ENCODE results near the gene TWIST1. TPM values are rescaled to one million over a fixed set of nuclear protein-coding genes. Genes with fewer than 3 reads are reported as not detected.

The TWIST1 gene
- total RNA-seq, 1 experiment from 2014 or later, result 1.0 TPM

- no peaks in the 10 kb centered on the region for H3K79me2 ChIP-seq (ENCODE audit: low read depth)
- DNase-seq, result no peak
- ChIA-PET POLR2A (ENCODE audit: unreplicated experiment) (no interaction called here), CTCF (interaction anchor here (0.6 kb wide), 1 partner anchor 624 kb away, joined by 4 read pairs; no protein-coding TSS in a partner anchor)
- no peak overlapping the region for H3K27ac ChIP-seq
- no peak overlapping the region for H3K4me3 ChIP-seq
- no peaks in the 10 kb centered on the region for H3K36me3 ChIP-seq (ENCODE audit: low read depth)
- H3F3A ChIP-seq (ENCODE audit: insufficient read depth, low read depth), result 0 out of 2 replicates have a peak, but pooled peaks cover 9% of the 10 kb centered on the region
- H3K4me2 ChIP-seq, result no peak overlapping the region
- intact Hi-C loops (cut with micrococcal nuclease; ENCODE audit: unreplicated experiment), result no loop called here
- no peaks in the 10 kb centered on the region for H3K27me3 ChIP-seq (ENCODE audit: insufficient read depth, low read depth)
- H3K9me2 ChIP-seq (ENCODE audit: insufficient read depth), result no peaks in the 10 kb centered on the region
- H3K9me3 ChIP-seq (ENCODE audit: insufficient read depth, low read depth), result peaks cover 16% of the 10 kb centered on the region
- H3K4me1 ChIP-seq (replicated peaks; ENCODE audit: insufficient read depth), result peaks cover 10% of the 10 kb centered on the region
- no peak overlapping the region for H2AFZ ChIP-seq
- TF ChIP-seq CTCF (conservative IDR thresholded peaks at IDR 0.05) (no peak), EZH2 (IDR thresholded peaks at IDR 0.05; ENCODE audit: low read depth) (no peak)
- BruUV-seq (replicated peaks), result no TSS peak
- H4K20me1 ChIP-seq (ENCODE audit: insufficient read depth), result no peaks in the 10 kb centered on the region
Observed at GRCh38 chr7:19099194-19099593, 18.2 kb downstream of the TWIST1 start.

DNA sequence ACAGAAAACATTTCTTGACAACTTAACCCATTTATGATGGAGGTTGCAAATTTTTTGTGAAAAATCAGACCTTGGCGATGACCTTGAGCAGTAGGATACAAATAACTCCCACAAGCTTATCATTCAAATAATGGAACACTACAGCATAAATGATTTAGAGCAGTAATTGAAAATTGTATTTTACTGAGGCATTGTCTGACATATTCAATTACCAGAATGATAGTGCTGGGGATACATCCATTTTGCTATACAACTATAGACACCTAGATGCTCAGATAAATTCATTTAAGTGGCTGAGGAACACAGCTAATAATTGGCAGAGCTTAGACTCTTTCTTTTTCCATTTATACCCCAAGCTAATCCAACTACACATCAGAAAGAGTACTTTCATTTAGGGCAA lies 18.9 kb downstream of the TWIST1 start:
- no peaks in the 10 kb centered on the region for H4K20me1 ChIP-seq (ENCODE audit: insufficient read depth)
- no peak for DNase-seq
- H3K4me1 ChIP-seq (replicated peaks; ENCODE audit: insufficient read depth), result peaks cover 10% of the 10 kb centered on the region
- no TSS peak for BruUV-seq (replicated peaks)
- H3F3A ChIP-seq (ENCODE audit: insufficient read depth, low read depth), result 0 out of 2 replicates have a peak, but pooled peaks cover 9% of the 10 kb centered on the region
- no peak overlapping the region for H3K4me2 ChIP-seq
- no peaks in the 10 kb centered on the region for H3K79me2 ChIP-seq (ENCODE audit: low read depth)
- peaks cover 16% of the 10 kb centered on the region for H3K9me3 ChIP-seq (ENCODE audit: insufficient read depth, low read depth)
- TF ChIP-seq EZH2 (IDR thresholded peaks at IDR 0.05; ENCODE audit: low read depth) (no peak), CTCF (conservative IDR thresholded peaks at IDR 0.05) (no peak)
- no peaks in the 10 kb centered on the region for H3K9me2 ChIP-seq (ENCODE audit: insufficient read depth)
- intact Hi-C loops (cut with micrococcal nuclease; ENCODE audit: unreplicated experiment), result no loop called here
- ChIA-PET POLR2A (ENCODE audit: unreplicated experiment) (no interaction called here), CTCF (no interaction called here)
- H3K4me3 ChIP-seq, result no peak overlapping the region
- H3K27me3 ChIP-seq (ENCODE audit: insufficient read depth, low read depth), result no peaks in the 10 kb centered on the region
- no peaks in the 10 kb centered on the region for H3K36me3 ChIP-seq (ENCODE audit: low read depth)
- H2AFZ ChIP-seq, result no peak overlapping the region
- H3K27ac ChIP-seq, result no peak overlapping the region

GRCh38 chr7:19097165-19098055 lies 20.0 kb downstream of the TWIST1 start:
- H3K36me3 ChIP-seq (ENCODE audit: low read depth), result no peaks in the 10 kb centered on the region
- CTCF ChIA-PET, result no interaction called here
- peaks cover 10% of the 10 kb centered on the region for H3K4me1 ChIP-seq (replicated peaks; ENCODE audit: insufficient read depth)
- H3K4me2 ChIP-seq, result no peak overlapping the region
- no peak overlapping the region for H3K4me3 ChIP-seq
- no TSS peak for BruUV-seq (replicated peaks)
- no peaks in the 10 kb centered on the region for H3K27me3 ChIP-seq (ENCODE audit: insufficient read depth, low read depth)
- H2AFZ ChIP-seq, result no peak overlapping the region; the same call in 1 of the 2 replicates
- no peaks in the 10 kb centered on the region for H4K20me1 ChIP-seq (ENCODE audit: insufficient read depth)
- H3F3A ChIP-seq (ENCODE audit: insufficient read depth, low read depth), result 0 out of 2 replicates have a peak, but pooled peaks cover 9% of the 10 kb centered on the region
- H3K27ac ChIP-seq, result no peak overlapping the region
- peaks cover 16% of the 10 kb centered on the region for H3K9me3 ChIP-seq (ENCODE audit: insufficient read depth, low read depth)
- H3K79me2 ChIP-seq (ENCODE audit: low read depth), result no peaks in the 10 kb centered on the region
- POLR2A ChIA-PET (ENCODE audit: unreplicated experiment), result no interaction called here
- intact Hi-C loops (cut with micrococcal nuclease; ENCODE audit: unreplicated experiment), result no loop called here
- no peak for DNase-seq
- H3K9me2 ChIP-seq (ENCODE audit: insufficient read depth), result no peaks in the 10 kb centered on the region
- TF ChIP-seq CTCF (conservative IDR thresholded peaks at IDR 0.05) (no peak), EZH2 (IDR thresholded peaks at IDR 0.05; ENCODE audit: low read depth) (no peak)
